ENCODE data around the gene IL1A. TPM values are rescaled to one million over a fixed set of nuclear protein-coding genes. Genes with fewer than 3 reads are reported as not detected.

IL1A gene
- total and polyA plus RNA-seq, 7 donors: 0.08 to 0.12 TPM; not detected in 5

DNA sequence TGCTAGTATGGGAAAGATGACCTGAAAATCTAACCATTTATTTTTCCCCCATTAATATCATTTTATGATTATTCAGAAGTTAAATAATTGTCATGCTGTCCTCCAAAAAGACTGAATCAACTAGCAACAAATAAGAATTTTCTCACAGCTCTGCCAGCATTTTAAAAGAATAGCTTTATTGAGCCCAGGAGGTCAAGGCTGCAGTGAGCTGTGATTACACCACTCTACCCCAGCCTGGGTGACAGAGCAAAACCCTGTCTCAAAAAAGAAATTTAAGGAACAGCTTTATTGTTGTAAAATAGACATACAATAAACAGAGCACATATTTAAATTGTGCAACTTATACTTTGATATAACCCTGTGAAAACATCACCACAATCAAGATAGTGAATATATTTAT, 24.8 kb upstream of the IL1A start:
- peaks cover 8% of the 10 kb centered on the region for H3K9me3 ChIP-seq
- intact Hi-C loops (cut with DNase I): no loop called here
- no peak for DNase-seq
- no peak overlapping the region for H3K27ac ChIP-seq
- H3K36me3 ChIP-seq (ENCODE audit: insufficient read depth in 1 of 2, low read depth in 1 of 2): no peaks in the 10 kb centered on the region
- no peaks in the 10 kb centered on the region for H3K27me3 ChIP-seq (ENCODE audit: insufficient read depth in 3 of 3, low read length in 2 of 3)
- peaks cover 5% of the 10 kb centered on the region for H3K4me1 ChIP-seq
- TF ChIP-seq, protein P1, sequence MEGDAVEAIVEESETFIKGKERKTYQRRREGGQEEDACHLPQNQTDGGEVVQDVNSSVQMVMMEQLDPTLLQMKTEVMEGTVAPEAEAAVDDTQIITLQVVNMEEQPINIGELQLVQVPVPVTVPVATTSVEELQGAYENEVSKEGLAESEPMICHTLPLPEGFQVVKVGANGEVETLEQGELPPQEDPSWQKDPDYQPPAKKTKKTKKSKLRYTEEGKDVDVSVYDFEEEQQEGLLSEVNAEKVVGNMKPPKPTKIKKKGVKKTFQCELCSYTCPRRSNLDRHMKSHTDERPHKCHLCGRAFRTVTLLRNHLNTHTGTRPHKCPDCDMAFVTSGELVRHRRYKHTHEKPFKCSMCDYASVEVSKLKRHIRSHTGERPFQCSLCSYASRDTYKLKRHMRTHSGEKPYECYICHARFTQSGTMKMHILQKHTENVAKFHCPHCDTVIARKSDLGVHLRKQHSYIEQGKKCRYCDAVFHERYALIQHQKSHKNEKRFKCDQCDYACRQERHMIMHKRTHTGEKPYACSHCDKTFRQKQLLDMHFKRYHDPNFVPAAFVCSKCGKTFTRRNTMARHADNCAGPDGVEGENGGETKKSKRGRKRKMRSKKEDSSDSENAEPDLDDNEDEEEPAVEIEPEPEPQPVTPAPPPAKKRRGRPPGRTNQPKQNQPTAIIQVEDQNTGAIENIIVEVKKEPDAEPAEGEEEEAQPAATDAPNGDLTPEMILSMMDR (IDR thresholded peaks at IDR 0.05): no peak
- no peak overlapping the region for H3K4me3 ChIP-seq
- ATAC-seq: no peak

DNA sequence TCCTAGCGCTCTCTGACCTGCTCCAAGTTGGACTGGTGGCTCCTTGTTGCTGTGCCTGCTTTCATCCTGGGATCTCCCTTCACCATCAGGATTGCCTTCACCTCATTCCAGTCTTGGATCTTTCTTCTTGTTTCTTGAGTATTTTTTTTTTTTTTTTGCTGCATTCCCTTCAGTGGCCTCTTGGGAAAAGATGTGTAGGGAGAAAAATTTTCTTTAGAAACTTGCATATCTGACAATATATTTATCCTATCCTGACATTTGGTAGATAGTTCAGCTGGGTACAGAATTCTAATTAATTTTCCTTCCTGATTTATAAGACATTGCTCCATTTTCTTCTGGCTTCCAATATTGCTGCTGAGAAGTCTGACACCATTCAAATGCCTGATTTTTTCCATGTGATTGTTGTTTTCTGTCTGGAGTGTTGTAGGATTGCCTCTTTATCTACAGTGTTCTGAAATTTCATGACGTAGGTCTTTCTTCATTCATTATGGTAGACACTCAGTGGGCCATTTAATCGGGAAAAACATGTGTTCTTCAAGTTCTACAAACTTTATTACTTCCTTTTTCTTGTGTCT, 23.0 kb upstream of the IL1A start:
- no peak for ATAC-seq
- H3K9me3 ChIP-seq: peaks cover 8% of the 10 kb centered on the region
- 94 to 96% (median 96%) methylated on average over 3 of the region's 3 CpGs for WGBS, 3 donors
- peaks cover 2% of the 10 kb centered on the region for H3K4me1 ChIP-seq
- H3K36me3 ChIP-seq (ENCODE audit: insufficient read depth in 1 of 2, low read depth in 1 of 2): no peaks in the 10 kb centered on the region
- H3K27me3 ChIP-seq (ENCODE audit: insufficient read depth in 3 of 3, low read length in 2 of 3): no peaks in the 10 kb centered on the region
- DNase-seq: no peak
- intact Hi-C loops (cut with DNase I): no loop called here
- no peak overlapping the region for H3K4me3 ChIP-seq
- TF ChIP-seq, protein P1 (IDR thresholded peaks at IDR 0.05): no peak
- H3K27ac ChIP-seq: no peak overlapping the region

DNA sequence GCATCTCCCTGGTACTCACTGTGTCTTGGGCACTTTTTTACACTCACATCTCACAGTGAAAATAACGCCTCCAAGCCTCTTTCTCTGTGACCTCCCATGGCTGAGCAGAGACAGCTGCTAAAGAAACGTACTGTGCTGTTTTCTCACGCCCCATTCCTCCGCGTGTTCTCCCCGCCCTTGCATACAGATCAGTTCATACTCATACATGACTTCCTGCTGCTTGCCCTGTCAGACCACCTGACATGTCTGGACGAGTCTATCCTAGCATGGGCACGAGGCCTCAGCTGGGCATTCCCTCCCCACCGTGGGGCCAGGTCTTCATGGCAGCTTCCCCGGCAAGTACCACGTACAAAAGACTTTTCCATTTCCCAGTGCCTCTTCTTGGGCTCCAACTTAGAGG, 21.2 kb upstream of the IL1A start:
- TF ChIP-seq, protein P1 (IDR thresholded peaks at IDR 0.05): no peak
- no peaks in the 10 kb centered on the region for H3K27me3 ChIP-seq (ENCODE audit: insufficient read depth in 3 of 3, low read length in 2 of 3)
- H3K4me3 ChIP-seq: no peak overlapping the region
- DNase-seq (no peak), ATAC-seq (no peak)
- no peak overlapping the region for H3K27ac ChIP-seq
- no peaks in the 10 kb centered on the region for H3K4me1 ChIP-seq
- H3K36me3 ChIP-seq (ENCODE audit: insufficient read depth in 1 of 2, low read depth in 1 of 2): no peaks in the 10 kb centered on the region
- 72 to 78% (median 74%) methylated on average over 11 of the region's 11 CpGs for WGBS, 3 donors
- intact Hi-C loops (cut with DNase I): no loop called here
- H3K9me3 ChIP-seq: peaks cover 8% of the 10 kb centered on the region

DNA sequence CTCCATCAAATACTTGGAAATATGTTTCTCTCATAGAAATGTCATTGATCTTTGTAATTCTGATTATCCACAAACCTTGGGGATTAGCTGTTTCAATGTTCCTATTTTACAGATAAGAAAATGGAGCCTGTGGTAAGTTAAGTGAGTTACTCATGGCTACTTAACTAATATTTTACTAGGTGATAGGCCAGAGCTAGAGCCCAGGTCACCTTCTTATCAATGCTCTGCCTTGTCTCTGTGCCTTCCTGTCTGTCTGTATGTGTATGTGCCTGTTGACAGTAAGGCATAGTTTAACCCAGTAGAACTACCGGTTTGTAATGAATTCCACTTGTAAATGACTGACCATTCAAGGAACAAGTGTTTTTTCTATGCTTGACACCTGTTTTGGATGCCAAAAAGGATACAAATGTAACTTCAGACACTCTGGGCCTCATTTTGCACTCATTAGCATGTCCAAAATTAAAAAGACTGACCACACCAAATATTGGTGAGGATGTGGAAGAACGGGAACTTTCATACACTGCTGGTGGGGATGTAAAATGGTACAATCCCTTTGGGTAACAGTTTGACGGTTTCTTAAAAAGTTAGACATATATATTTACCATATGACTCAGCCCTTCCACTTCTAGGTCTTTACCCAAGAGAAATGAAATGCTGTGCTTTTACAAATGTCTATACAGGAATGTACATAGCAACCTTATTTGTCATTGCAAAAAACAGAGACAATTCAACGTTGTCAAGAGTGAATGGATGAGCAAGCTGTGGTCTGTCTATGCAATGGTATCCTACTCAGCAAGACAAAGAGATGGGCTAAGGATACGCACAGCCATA, 19.6 kb upstream of the IL1A start:
- no peak overlapping the region for H3K4me3 ChIP-seq
- H3K9me3 ChIP-seq: peaks cover 8% of the 10 kb centered on the region
- no peaks in the 10 kb centered on the region for H3K36me3 ChIP-seq (ENCODE audit: insufficient read depth in 1 of 2, low read depth in 1 of 2)
- DNase-seq (no peak), ATAC-seq (no peak)
- no peaks in the 10 kb centered on the region for H3K27me3 ChIP-seq (ENCODE audit: insufficient read depth in 3 of 3, low read length in 2 of 3)
- TF ChIP-seq, protein P1 (IDR thresholded peaks at IDR 0.05): no peak
- WGBS, 3 donors: 78 to 82% (median 80%) methylated on average over 5 of the region's 5 CpGs
- no peaks in the 10 kb centered on the region for H3K4me1 ChIP-seq
- intact Hi-C loops (cut with DNase I): no loop called here
- no peak overlapping the region for H3K27ac ChIP-seq

Measured in psoas muscle (tissue), 8 donors.